Endothelial cell of umbilical vein (primary cell): Measurements from ENCODE around the gene TSC22D1. TPM values are rescaled to one million over a fixed set of nuclear protein-coding genes. Genes with fewer than 3 reads are reported as not detected.

Experiments used
- BruUV-seq: library from RNA; stranded (reverse); fragments of 400-500 nt; replicated peaks from 2 replicates; lab custom pipeline; 2021; lab: Mats Ljungman, UMichigan
- CTCF ChIA-PET: fragments of 300-600, 350-600 bp; sonication (Branson Sonifier 250); formaldehyde crosslinking; loops from one replicate; lab custom pipeline; 2021; ENCODE audit warnings: antibody characterized with exemption, inconsistent platforms; lab: Charles Lee
- POLR2A ChIA-PET: fragments of 300-600, 350-600 bp; sonication (Branson Sonifier 250); formaldehyde crosslinking; loops from one replicate; lab custom pipeline; 2021; ENCODE audit warnings: antibody characterized with exemption, inconsistent platforms; lab: Charles Lee
- DNase-seq: peaks from one replicate; pipeline ENCODE4 v3.0.0-alpha.2; 2011; ENCODE audit warnings: low read depth, low spot score
- FAIRE-seq: peaks from 2 replicates; lab custom pipeline; 2011; peaks lifted over from hg19 to GRCh38; lab: Jason Lieb, UNC
- H2AFZ ChIP-seq: 2 replicates; pipeline ENCODE4 v1.6.0; 2012; ENCODE audit warnings: low read depth, low read length, control low read depth, inconsistent platforms
- H3K27ac ChIP-seq: 2 replicates; pipeline ENCODE4 v1.5.1; 2011; ENCODE audit warnings: low read depth, mild to moderate bottlenecking, control low read depth, low read length, moderate library complexity; ENCODE audit not compliant: insufficient read depth
- H3K27me3 ChIP-seq, 2 experiments: 2 replicates each; pipeline versions ENCODE4 v1.6.0 to v1.6.1; 2011; ENCODE audit warnings: low read length in 2 of 2, mixed read lengths in 1 of 2; ENCODE audit not compliant: control insufficient read depth in 2 of 2, insufficient read depth in 2 of 2
- H3K36me3 ChIP-seq, 2 experiments: 2 replicates in 1 of 2; 3 replicates in 1 of 2; pipeline ENCODE4 v1.5.1; 2011; ENCODE audit warnings: low read length in 2 of 2, mild to moderate bottlenecking in 1 of 2, moderate library complexity in 1 of 2; ENCODE audit not compliant: control insufficient read depth in 2 of 2, insufficient read depth in 2 of 2; ENCODE audit errors: extremely low read depth in 1 of 2
- H3K4me1 ChIP-seq: 3 replicates; pipeline ENCODE4 v1.5.1; 2011; ENCODE audit warnings: mild to moderate bottlenecking, low read length; ENCODE audit not compliant: control insufficient read depth, insufficient read depth; ENCODE audit errors: extremely low read depth
- H3K4me2 ChIP-seq: 2 replicates; pipeline ENCODE4 v1.6.1; 2011; ENCODE audit warnings: low read length, control low read depth, mixed read lengths; ENCODE audit not compliant: insufficient read depth
- H3K4me3 ChIP-seq, 3 experiments: fragments of 200-600 bp in 1 of 3; sonication (generic), shearing (Covaris generic) in 1 of 3; replicated peaks in 1 of 3; 2 replicates each; pipeline ENCODE4 v1.5.1; 2011 to 2016; ENCODE audit warnings: control low read depth in 3 of 3, low read length in 3 of 3, mild to moderate bottlenecking in 2 of 3, inconsistent platforms in 1 of 3, low read depth in 1 of 3, moderate library complexity in 1 of 3; ENCODE audit not compliant: insufficient read depth in 1 of 3
- H3K79me2 ChIP-seq: 2 replicates; pipeline ENCODE4 v1.6.0; 2012; ENCODE audit warnings: low read length, inconsistent platforms; ENCODE audit not compliant: control insufficient read depth, insufficient read depth
- H3K9ac ChIP-seq: replicated peaks from 2 replicates; pipeline ENCODE3; 2011; ENCODE audit warnings: low read length, control low read depth; ENCODE audit not compliant: insufficient read depth; ENCODE audit errors: extremely low read depth
- H3K9me1 ChIP-seq: replicated peaks from 3 replicates; pipeline ENCODE4 v1.6.0; 2011; ENCODE audit warnings: mild to moderate bottlenecking, low read length; ENCODE audit not compliant: control insufficient read depth, insufficient read depth; ENCODE audit errors: extremely low read depth
- H3K9me3 ChIP-seq: replicated peaks from 2 replicates; pipeline ENCODE4 v1.5.1; 2012; ENCODE audit warnings: low read length, inconsistent platforms; ENCODE audit not compliant: control insufficient read depth, insufficient read depth
- H4K20me1 ChIP-seq: replicated peaks from 2 replicates; pipeline ENCODE3; 2011; ENCODE audit warnings: mild to moderate bottlenecking, low read length; ENCODE audit not compliant: control insufficient read depth, insufficient read depth; ENCODE audit errors: extremely low read depth
- CTCF ChIP-seq, 2 donors: IDR thresholded peaks; 1 replicate in 1 of 2; 2 replicates in 1 of 2; pipeline ENCODE4 v1.5.1; 2011; ENCODE audit warnings: low read length in 2 of 2, mild to moderate bottlenecking in 2 of 2, moderate library complexity in 2 of 2, control low read depth in 1 of 2, inconsistent platforms in 1 of 2, low read depth in 1 of 2; ENCODE audit not compliant: insufficient read depth in 1 of 2; ENCODE audit errors: extremely low read depth in 1 of 2
- EZH2 ChIP-seq: IDR thresholded peaks from 2 replicates; pipeline ENCODE4 v1.6.1; 2012; ENCODE audit warnings: borderline replicate concordance, low read depth, mild to moderate bottlenecking, moderate library complexity, low read length, inconsistent platforms; ENCODE audit not compliant: severe bottlenecking
- FOS ChIP-seq: IDR thresholded peaks from 2 replicates; pipeline ENCODE4 v1.6.1; 2011; ENCODE audit warnings: mild to moderate bottlenecking, low read length, moderate library complexity, borderline replicate concordance; ENCODE audit not compliant: insufficient read depth
- GATA2 ChIP-seq: IDR thresholded peaks from 2 replicates; pipeline ENCODE4 v1.7.0; 2011; ENCODE audit warnings: low read depth, mild to moderate bottlenecking, moderate library complexity, mixed read lengths, low read length; ENCODE audit not compliant: insufficient read length, insufficient read depth
- JUN ChIP-seq: IDR thresholded peaks from 2 replicates; pipeline ENCODE4 v1.6.1; 2011; ENCODE audit warnings: borderline replicate concordance, low read depth; ENCODE audit not compliant: insufficient read length, insufficient read depth
- MAX ChIP-seq: IDR thresholded peaks from 2 replicates; pipeline ENCODE4 v1.6.1; 2011; ENCODE audit not compliant: insufficient read depth, insufficient read length
- MYC ChIP-seq: IDR thresholded peaks from one replicate; pipeline ENCODE4 v1.6.1; 2011; ENCODE audit warnings: mild to moderate bottlenecking, low read depth, low read length
- POLR2A ChIP-seq: IDR thresholded peaks from 2 replicates; pipeline ENCODE4 v1.6.1; 2012; ENCODE audit warnings: low read depth, mild to moderate bottlenecking, control low read depth, low read length
- POLR2AphosphoS5 ChIP-seq: IDR thresholded peaks from 2 replicates; pipeline ENCODE4 v1.6.1; 2012; ENCODE audit warnings: low read depth, mild to moderate bottlenecking, control low read depth, low read length, moderate library complexity; ENCODE audit not compliant: insufficient read depth
- dilution Hi-C: fragments of 300-500 bp; cut with MboI; formaldehyde crosslinking; loops from one replicate; pipeline ENCODE4 v1.15.0; 2019; ENCODE audit warnings: low sequenced_read_pairs; ENCODE audit not compliant: extremely low pct_ligation_motif_present
- intact Hi-C: fragments of 100-400 bp; cut with micrococcal nuclease; formaldehyde crosslinking; loops from one replicate; pipeline ENCODE4 v1.10.0; 2022
- polyA plus RNA-seq, 4 experiments: library from polyadenylated mRNA; depleted of rRNA in 3 of 4; stranded (reverse) in 3 of 4; unstranded in 1 of 4; fragments of >200 nt; gene quantifications; 2 replicates each; pipeline versions ENCODE4 v1.2.1 to v1.2.3, GENCODE V29; 2011 to 2012; ENCODE audit warnings: missing spikeins in 1 of 4
- total RNA-seq: library from RNA; stranded (reverse); gene quantifications from 2 replicates; pipeline ENCODE4 v1.2.3, GENCODE V29; 2021

TSC22D1 gene
- total and polyA plus RNA-seq, 2 donors (not counting 3 experiments of a cell fraction or from before 2014, with no cell fraction given): 47.7 to 51.8 TPM

DNA sequence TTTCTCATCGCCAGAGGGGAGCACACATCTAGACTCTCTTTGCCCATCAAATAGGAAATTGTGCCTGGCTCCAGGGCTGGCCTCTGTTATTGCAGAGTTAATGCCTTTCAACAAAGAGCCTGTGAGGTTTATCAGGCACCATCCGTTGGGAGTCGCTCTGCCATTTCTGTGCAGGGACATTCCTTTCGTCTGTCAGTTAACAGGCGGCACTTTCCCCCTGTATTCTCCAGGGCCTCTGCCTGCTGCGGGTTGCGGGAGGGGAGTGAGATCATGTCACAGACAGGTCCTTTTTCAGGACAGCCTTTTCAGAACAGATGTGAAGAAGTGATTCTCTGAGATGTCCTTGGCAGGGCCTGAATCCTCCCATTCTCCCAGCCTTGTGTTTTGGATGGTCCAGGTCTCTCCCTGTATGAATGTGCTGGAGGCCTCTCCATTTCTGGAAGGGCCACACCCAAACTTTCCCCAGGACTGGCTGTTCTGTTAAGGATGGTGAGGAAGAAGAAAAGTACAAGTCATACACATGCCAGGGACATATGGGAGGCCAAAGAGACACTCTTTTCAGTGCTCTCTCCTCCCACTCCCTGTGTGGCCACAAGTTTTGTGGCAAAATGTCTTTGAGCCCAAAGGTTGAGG lies 187.6 kb downstream of the TSC22D1 start:
- TF ChIP-seq MYC (no peak), MAX (no peak)
- Histone ChIP-seq H2AFZ (no peak overlapping the region), H3K9me1 (no peaks in the 10 kb centered on the region), H3K4me2 (no peak overlapping the region), H3K9ac (no peak overlapping the region), H3K9me3 (no peaks in the 10 kb centered on the region), H4K20me1 (no peaks in the 10 kb centered on the region), H3K4me1 (no peaks in the 10 kb centered on the region), H3K27ac (no peak overlapping the region), H3K27me3 (no peaks in the 10 kb centered on the region), H3K4me3 (no peak overlapping the region), H3K79me2 (no peaks in the 10 kb centered on the region), H3K36me3 (no peaks in the 10 kb centered on the region)
- dilution Hi-C loops: no loop called here
- ChIA-PET POLR2A (no interaction called here), CTCF (interaction anchor here (1.2 kb wide), 1 partner anchor 24 kb away, joined by 4 read pairs; no protein-coding TSS in a partner anchor)
- FAIRE-seq (no peak), DNase-seq (no peak)
- no TSS peak for BruUV-seq
- intact Hi-C loops: no loop called here

DNA sequence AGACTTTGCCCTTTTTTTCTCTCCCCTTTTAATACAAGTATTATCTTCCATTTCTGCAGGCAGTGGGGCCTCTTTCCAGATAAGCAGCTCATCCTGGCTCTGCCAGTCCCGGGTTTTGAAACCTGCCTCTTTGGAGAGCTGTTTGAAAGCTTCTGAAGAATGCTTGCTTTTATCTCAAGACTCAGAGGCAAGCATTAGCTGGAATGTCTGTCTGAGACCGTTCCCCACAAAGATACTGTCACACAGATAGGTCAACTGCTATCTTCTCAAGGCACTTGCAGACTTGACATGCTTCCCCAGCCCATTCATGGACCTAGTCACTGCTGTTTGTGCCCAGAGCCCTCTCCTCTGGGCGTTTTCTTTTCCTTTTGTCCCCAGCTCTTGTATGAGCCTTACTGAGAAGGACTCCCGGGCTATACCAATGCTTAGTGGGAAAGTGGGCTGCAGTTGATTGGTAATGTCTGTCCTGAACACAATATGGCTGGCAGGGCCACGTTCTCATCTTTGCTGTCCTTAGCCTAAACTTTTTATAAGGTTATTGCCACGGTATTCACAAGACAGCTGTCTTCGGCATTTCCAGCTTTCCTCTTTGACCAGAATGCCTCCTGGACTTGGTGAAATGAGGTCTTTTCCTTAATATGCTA lies 189.1 kb downstream of the TSC22D1 start:
- TF ChIP-seq JUN (no peak), POLR2AphosphoS5 (no peak), MAX (no peak), POLR2A (no peak), FOS (no peak), EZH2 (no peak), GATA2 (no peak), CTCF (IDR thresholded peaks at IDR 0.05; ENCODE audit: extremely low read depth in 1 of 2, insufficient read depth in 1 of 2, low read depth in 1 of 2, low read length in 2 of 2) (no peak), MYC (no peak)
- no peaks in the 10 kb centered on the region for H4K20me1 ChIP-seq
- DNase-seq (no peak), FAIRE-seq (no peak)
- H2AFZ ChIP-seq: no peak overlapping the region
- intact Hi-C loops (no loop called here), dilution Hi-C loops (no loop called here)
- POLR2A ChIA-PET: no interaction called here
- no peaks in the 10 kb centered on the region for H3K36me3 ChIP-seq
- BruUV-seq: no TSS peak
- CTCF ChIA-PET: no interaction called here
- H3K9ac ChIP-seq: no peak overlapping the region
- H3K4me1 ChIP-seq: no peaks in the 10 kb centered on the region
- H3K27me3 ChIP-seq: no peaks in the 10 kb centered on the region
- H3K79me2 ChIP-seq: no peaks in the 10 kb centered on the region
- no peak overlapping the region for H3K4me3 ChIP-seq
- H3K9me1 ChIP-seq: no peaks in the 10 kb centered on the region
- no peak overlapping the region for H3K27ac ChIP-seq
- H3K9me3 ChIP-seq: no peaks in the 10 kb centered on the region
- H3K4me2 ChIP-seq: no peak overlapping the region
